ENCODE results near the gene NPIPA3.
"Not testable (repeated sequence)": the region's sequence is repeated elsewhere in the genome, so short reads cannot be mapped to it uniquely, and the experiment has no call there.

The NPIPA3 gene

GRCh38 chr16:14685870-14686793 is 17.1 kb upstream of the NPIPA3 start:
- H3K27me3 ChIP-seq (ENCODE audit: insufficient read depth, low read length); H2AFZ ChIP-seq (ENCODE audit: low read depth, low read length); H3K36me3 ChIP-seq (ENCODE audit: insufficient read depth, low read length); H3K9me3 ChIP-seq (ENCODE audit: low read length); H3K4me1 ChIP-seq (ENCODE audit: insufficient read depth, low read length); H3K4me3 ChIP-seq (ENCODE audit: low read length): not testable (repeated sequence)

- H2AFZ ChIP-seq (ENCODE audit: low read depth, low read length); H3K9me3 ChIP-seq (ENCODE audit: low read length); H3K27me3 ChIP-seq (ENCODE audit: insufficient read depth, low read length); H3K4me1 ChIP-seq (ENCODE audit: insufficient read depth, low read length); H3K36me3 ChIP-seq (ENCODE audit: insufficient read depth, low read length); H3K4me3 ChIP-seq (ENCODE audit: low read length): not testable (repeated sequence)
These were observed 9.1 kb upstream of the NPIPA3 start, which contains the start of gene PLA2G10 for GRCh38 chr16:14694129-14694528. PLA2G10 (minus strand) TSS chr16:14694308; CDS start chr16:14694229, 79 bp downstream.

- H2AFZ ChIP-seq (ENCODE audit: low read depth, low read length); H3K9me3 ChIP-seq (ENCODE audit: low read length); H3K4me1 ChIP-seq (ENCODE audit: insufficient read depth, low read length); H3K27me3 ChIP-seq (ENCODE audit: insufficient read depth, low read length); H3K4me3 ChIP-seq (ENCODE audit: low read length); H3K36me3 ChIP-seq (ENCODE audit: insufficient read depth, low read length): not testable (repeated sequence)
These were observed 1.4 kb upstream of the NPIPA3 start for GRCh38 chr16:14701859-14702258.

- H3K9me3 ChIP-seq (ENCODE audit: low read length); H3K27me3 ChIP-seq (ENCODE audit: insufficient read depth, low read length); H3K4me3 ChIP-seq (ENCODE audit: low read length); H3K36me3 ChIP-seq (ENCODE audit: insufficient read depth, low read length); H3K4me1 ChIP-seq (ENCODE audit: insufficient read depth, low read length); H2AFZ ChIP-seq (ENCODE audit: low read depth, low read length): not testable (repeated sequence)
These were observed 539 bp upstream of the NPIPA3 start for GRCh38 chr16:14702672-14703071.

GRCh38 chr16:14733233-14733632 is 30.0 kb downstream of the NPIPA3 start:
- not testable (repeated sequence) for H3K4me3 ChIP-seq (ENCODE audit: low read length); H2AFZ ChIP-seq (ENCODE audit: low read depth, low read length); H3K27me3 ChIP-seq (ENCODE audit: insufficient read depth, low read length); H3K4me1 ChIP-seq (ENCODE audit: insufficient read depth, low read length); H3K36me3 ChIP-seq (ENCODE audit: insufficient read depth, low read length); H3K9me3 ChIP-seq (ENCODE audit: low read length)

- not testable (repeated sequence) for H2AFZ ChIP-seq (ENCODE audit: low read depth, low read length); H3K9me3 ChIP-seq (ENCODE audit: low read length); H3K27me3 ChIP-seq (ENCODE audit: insufficient read depth, low read length); H3K4me3 ChIP-seq (ENCODE audit: low read length); H3K36me3 ChIP-seq (ENCODE audit: insufficient read depth, low read length); H3K4me1 ChIP-seq (ENCODE audit: insufficient read depth, low read length)
These were observed 37.7 kb downstream of the NPIPA3 start for GRCh38 chr16:14740832-14741385.

- H3K4me1 ChIP-seq (ENCODE audit: insufficient read depth, low read length); H3K27me3 ChIP-seq (ENCODE audit: insufficient read depth, low read length): not testable (repeated sequence)
These were observed 38.6 kb downstream of the NPIPA3 start for GRCh38 chr16:14741794-14742193.

GRCh38 chr16:14742273-14743128 is 39.3 kb downstream of the NPIPA3 start, which contains the start of gene NPIPA2:
NPIPA2 (plus strand) TSS chr16:14742533; CDS start chr16:14748066, 5,533 bp downstream.
- H3K27me3 ChIP-seq (ENCODE audit: insufficient read depth, low read length); H2AFZ ChIP-seq (ENCODE audit: low read depth, low read length); H3K36me3 ChIP-seq (ENCODE audit: insufficient read depth, low read length); H3K9me3 ChIP-seq (ENCODE audit: low read length); H3K4me1 ChIP-seq (ENCODE audit: insufficient read depth, low read length); H3K4me3 ChIP-seq (ENCODE audit: low read length): not testable (repeated sequence)

More at GRCh38 chr16:14741794-14742193, 38.6 kb downstream of the NPIPA3 start:
- not testable (repeated sequence) for H3K4me3 ChIP-seq (ENCODE audit: low read length); H3K9me3 ChIP-seq (ENCODE audit: low read length); H2AFZ ChIP-seq (ENCODE audit: low read depth, low read length); H3K36me3 ChIP-seq (ENCODE audit: insufficient read depth, low read length)

GRCh38 chr16:14773654-14774053 is 70.4 kb downstream of the NPIPA3 start:
- H2AFZ ChIP-seq (ENCODE audit: low read depth, low read length); H3K4me3 ChIP-seq (ENCODE audit: low read length); H3K36me3 ChIP-seq (ENCODE audit: insufficient read depth, low read length): not testable (repeated sequence)

GRCh38 chr16:14775624-14776023 is 72.4 kb downstream of the NPIPA3 start:
- not testable (repeated sequence) for H2AFZ ChIP-seq (ENCODE audit: low read depth, low read length); H3K4me3 ChIP-seq (ENCODE audit: low read length); H3K9me3 ChIP-seq (ENCODE audit: low read length); H3K36me3 ChIP-seq (ENCODE audit: insufficient read depth, low read length); H3K4me1 ChIP-seq (ENCODE audit: insufficient read depth, low read length); H3K27me3 ChIP-seq (ENCODE audit: insufficient read depth, low read length)

More at GRCh38 chr16:14773654-14774053, 70.4 kb downstream of the NPIPA3 start:
- H3K4me1 ChIP-seq (ENCODE audit: insufficient read depth, low read length); H3K27me3 ChIP-seq (ENCODE audit: insufficient read depth, low read length); H3K9me3 ChIP-seq (ENCODE audit: low read length): not testable (repeated sequence)
